SK-N-SH treated with all-trans-retinoic acid at 6 μM for 48 hours (cell line): Measurements from ENCODE around the gene DPM2.

Experiments
- ATAC-seq: fragments of 200-7000 bp; cut with Tn5 transposase; 3 replicates; pipeline ENCODE4 v1.9.1; 2020; ENCODE audit warnings: mild to moderate bottlenecking, moderate library complexity
- ARNTL ChIP-seq: fragments of 450-650 bp; formaldehyde crosslinking; IDR thresholded peaks from 2 replicates; pipeline ENCODE4 v1.5.0; 2020; ENCODE audit warnings: low read depth, mild to moderate bottlenecking, moderate library complexity, borderline replicate concordance
- BACH2 ChIP-seq: fragments of 250-450 bp; sonication (Bioruptor Pico); IDR thresholded peaks from 2 replicates; pipeline ENCODE4 v1.9.0; 2021; ENCODE audit warnings: mild to moderate bottlenecking, borderline replicate concordance
- CREB5 ChIP-seq: fragments of 250-450 bp; sonication (Bioruptor Pico); IDR thresholded peaks from 2 replicates; pipeline ENCODE4 v1.5.1; 2020; ENCODE audit warnings: low read depth, mild to moderate bottlenecking, moderate library complexity
- CSDC2 ChIP-seq: fragments of 250-450 bp; sonication (Bioruptor Pico); IDR thresholded peaks from 2 replicates; pipeline ENCODE4 v1.5.0; 2020; ENCODE audit warnings: mild to moderate bottlenecking, moderate library complexity
- ESRRG ChIP-seq: fragments of 250-450 bp; sonication (Bioruptor Pico); IDR thresholded peaks from 2 replicates; pipeline ENCODE4 v1.6.1; 2021; ENCODE audit warnings: mild to moderate bottlenecking
- GLIS3 ChIP-seq: fragments of 250-450 bp; sonication (Bioruptor Pico); IDR thresholded peaks from 2 replicates; pipeline ENCODE4 v1.5.0; 2020; ENCODE audit warnings: mild to moderate bottlenecking, moderate library complexity
- ISL1 ChIP-seq: fragments of 250-450 bp; sonication (Bioruptor Pico); IDR thresholded peaks from 2 replicates; pipeline ENCODE4 v2.1.2; 2022; ENCODE audit warnings: mild to moderate bottlenecking, moderate library complexity
- OSR1 ChIP-seq: fragments of 250-450 bp; sonication (Bioruptor Pico); IDR thresholded peaks from 2 replicates; pipeline ENCODE4 v1.8.0; 2022; ENCODE audit warnings: moderate library complexity, mild to moderate bottlenecking, inconsistent platforms
- PATZ1 ChIP-seq: fragments of 250-450 bp; sonication (Bioruptor Pico); IDR thresholded peaks from 2 replicates; pipeline ENCODE4 v1.8.0; 2020; ENCODE audit warnings: mild to moderate bottlenecking, moderate library complexity, borderline replicate concordance
- PPARA ChIP-seq: fragments of 250-450 bp; sonication (Bioruptor Pico); IDR thresholded peaks from 2 replicates; pipeline ENCODE4 v1.5.0; 2020; ENCODE audit warnings: mild to moderate bottlenecking, borderline replicate concordance
- RARB ChIP-seq: fragments of 250-450 bp; sonication (Bioruptor Pico); IDR thresholded peaks from 2 replicates; pipeline ENCODE4 v1.8.0; 2021; ENCODE audit warnings: mild to moderate bottlenecking, moderate library complexity
- SNAI2 ChIP-seq: fragments of 250-450 bp; sonication (Bioruptor Pico); IDR thresholded peaks from 2 replicates; pipeline ENCODE4 v1.5.0; 2020; ENCODE audit warnings: mild to moderate bottlenecking, moderate library complexity
- TCF4 ChIP-seq: fragments of 250-450 bp; sonication (Bioruptor Pico); IDR thresholded peaks from 2 replicates; pipeline ENCODE4 v1.8.0; 2021; ENCODE audit warnings: mild to moderate bottlenecking, moderate library complexity, borderline replicate concordance
- TOX ChIP-seq: fragments of 250-450 bp; sonication (Bioruptor Pico); IDR thresholded peaks from 2 replicates; pipeline ENCODE4 v1.8.0; 2021; ENCODE audit warnings: mild to moderate bottlenecking, moderate library complexity, borderline replicate concordance
- TSHZ2 ChIP-seq: fragments of 250-450 bp; sonication (Bioruptor Pico); IDR thresholded peaks from 2 replicates; pipeline ENCODE4 v1.5.0; 2020; ENCODE audit warnings: mild to moderate bottlenecking, moderate library complexity
- ZFP3 ChIP-seq: fragments of 250-450 bp; sonication (Bioruptor Pico); IDR thresholded peaks from 2 replicates; pipeline ENCODE4 v1.5.0; 2020; ENCODE audit warnings: mild to moderate bottlenecking, moderate library complexity
- ZFP30 ChIP-seq: fragments of 450-650 bp; formaldehyde crosslinking; IDR thresholded peaks from 2 replicates; pipeline ENCODE4 v1.5.0; 2022; ENCODE audit warnings: mild to moderate bottlenecking, moderate library complexity
- ZNF565 ChIP-seq: fragments of 450-650 bp; formaldehyde crosslinking; conservative IDR thresholded peaks from 2 replicates; pipeline ENCODE4 v1.5.0; 2020; ENCODE audit warnings: low read depth, mild to moderate bottlenecking, moderate library complexity
- ZNF70 ChIP-seq: fragments of 450-650 bp; formaldehyde crosslinking; IDR thresholded peaks from 2 replicates; pipeline ENCODE4 v1.5.0; 2020; ENCODE audit warnings: mild to moderate bottlenecking, moderate library complexity
- ZNF8 ChIP-seq: fragments of 450-650 bp; formaldehyde crosslinking; IDR thresholded peaks from 2 replicates; pipeline ENCODE4 v1.5.0; 2020; ENCODE audit warnings: mild to moderate bottlenecking, moderate library complexity
- TF ChIP-seq, protein P1 (sequence below): fragments of 250-450 bp; sonication (Bioruptor Pico); IDR thresholded peaks from 2 replicates; pipeline ENCODE4 v1.8.0; 2021; ENCODE audit warnings: low read depth, mild to moderate bottlenecking, moderate library complexity, borderline replicate concordance
- TF ChIP-seq, protein P2 (sequence below): fragments of 250-450 bp; sonication (Bioruptor Pico); IDR thresholded peaks from 2 replicates; pipeline ENCODE4 v1.5.1; 2021; ENCODE audit warnings: mild to moderate bottlenecking, moderate library complexity

Gene DPM2

GRCh38 chr9:127970401-127971313 lies 33.0 kb upstream of the DPM2 start:
- no peak for TF ChIP-seq ZNF565 (CRISPR knock-in tag)
- no peak for TF ChIP-seq TOX (CRISPR knock-in tag)
- TF ChIP-seq, protein P1, sequence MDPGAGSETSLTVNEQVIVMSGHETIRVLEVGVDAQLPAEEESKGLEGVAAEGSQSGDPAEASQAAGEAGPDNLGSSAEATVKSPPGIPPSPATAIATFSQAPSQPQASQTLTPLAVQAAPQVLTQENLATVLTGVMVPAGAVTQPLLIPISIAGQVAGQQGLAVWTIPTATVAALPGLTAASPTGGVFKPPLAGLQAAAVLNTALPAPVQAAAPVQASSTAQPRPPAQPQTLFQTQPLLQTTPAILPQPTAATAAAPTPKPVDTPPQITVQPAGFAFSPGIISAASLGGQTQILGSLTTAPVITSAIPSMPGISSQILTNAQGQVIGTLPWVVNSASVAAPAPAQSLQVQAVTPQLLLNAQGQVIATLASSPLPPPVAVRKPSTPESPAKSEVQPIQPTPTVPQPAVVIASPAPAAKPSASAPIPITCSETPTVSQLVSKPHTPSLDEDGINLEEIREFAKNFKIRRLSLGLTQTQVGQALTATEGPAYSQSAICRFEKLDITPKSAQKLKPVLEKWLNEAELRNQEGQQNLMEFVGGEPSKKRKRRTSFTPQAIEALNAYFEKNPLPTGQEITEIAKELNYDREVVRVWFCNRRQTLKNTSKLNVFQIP, result no peak
- no peak for TF ChIP-seq RARB (CRISPR knock-in tag)
- no peak for TF ChIP-seq ZNF70
- TF ChIP-seq, protein P2, sequence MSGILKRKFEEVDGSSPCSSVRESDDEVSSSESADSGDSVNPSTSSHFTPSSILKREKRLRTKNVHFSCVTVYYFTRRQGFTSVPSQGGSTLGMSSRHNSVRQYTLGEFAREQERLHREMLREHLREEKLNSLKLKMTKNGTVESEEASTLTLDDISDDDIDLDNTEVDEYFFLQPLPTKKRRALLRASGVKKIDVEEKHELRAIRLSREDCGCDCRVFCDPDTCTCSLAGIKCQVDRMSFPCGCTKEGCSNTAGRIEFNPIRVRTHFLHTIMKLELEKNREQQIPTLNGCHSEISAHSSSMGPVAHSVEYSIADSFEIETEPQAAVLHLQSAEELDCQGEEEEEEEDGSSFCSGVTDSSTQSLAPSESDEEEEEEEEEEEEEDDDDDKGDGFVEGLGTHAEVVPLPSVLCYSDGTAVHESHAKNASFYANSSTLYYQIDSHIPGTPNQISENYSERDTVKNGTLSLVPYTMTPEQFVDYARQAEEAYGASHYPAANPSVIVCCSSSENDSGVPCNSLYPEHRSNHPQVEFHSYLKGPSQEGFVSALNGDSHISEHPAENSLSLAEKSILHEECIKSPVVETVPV, result no peak
- no peak for TF ChIP-seq ZFP30 (CRISPR knock-in tag)
- no peak for TF ChIP-seq TSHZ2 (CRISPR knock-in tag)
- no peak for TF ChIP-seq ESRRG (CRISPR knock-in tag)
- no peak for TF ChIP-seq OSR1 (CRISPR knock-in tag)
- no peak for TF ChIP-seq BACH2 (CRISPR knock-in tag)
- TF ChIP-seq ISL1 (CRISPR knock-in tag), result no peak
- TF ChIP-seq ZFP3 (CRISPR knock-in tag), result no peak
- no peak for TF ChIP-seq GLIS3 (CRISPR knock-in tag)
- TF ChIP-seq SNAI2 (CRISPR knock-in tag), result no peak
- TF ChIP-seq ARNTL (CRISPR knock-in tag), result no peak
- no peak for TF ChIP-seq PATZ1 (CRISPR knock-in tag)
- no peak for TF ChIP-seq ZNF8 (CRISPR knock-in tag)
- no peak for TF ChIP-seq PPARA (CRISPR knock-in tag)
- no peak for ATAC-seq

DNA sequence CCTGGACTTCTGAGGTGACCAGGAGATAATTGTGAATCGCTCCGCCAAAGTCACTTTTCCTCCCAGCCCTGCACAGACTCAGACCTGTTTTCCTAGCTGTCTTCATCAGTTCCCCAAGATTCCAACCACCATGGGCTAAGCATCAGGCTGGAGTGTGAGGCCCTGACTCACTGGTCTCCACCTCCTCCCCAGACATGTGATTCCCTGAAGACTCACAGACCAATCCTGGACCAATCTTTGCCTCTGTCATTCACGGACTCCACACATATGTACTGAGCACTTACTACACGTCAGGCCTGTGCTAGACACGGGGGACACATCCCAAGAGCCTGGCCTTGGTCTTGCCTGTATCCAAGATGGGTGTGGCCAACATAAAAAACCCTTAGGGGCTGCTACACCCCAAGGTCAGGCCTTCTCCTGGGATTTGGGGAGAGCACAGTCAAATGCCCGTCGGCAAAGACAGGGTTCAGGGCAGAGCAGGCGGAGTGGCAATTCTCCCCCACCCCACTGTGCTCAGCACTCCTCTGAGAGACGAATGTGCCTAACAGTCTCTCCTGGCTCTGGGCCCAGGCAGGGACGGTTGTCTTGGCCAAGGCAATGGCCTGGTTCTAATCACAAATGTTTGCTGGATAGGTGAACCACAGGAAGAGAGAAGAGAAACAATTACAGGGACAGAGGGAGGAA lies 31.2 kb upstream of the DPM2 start:
- ATAC-seq, result peak; percentile 76
- TF ChIP-seq CREB5 (CRISPR knock-in tag) (no peak), PATZ1 (CRISPR knock-in tag) (no peak), TSHZ2 (CRISPR knock-in tag) (no peak), PPARA (CRISPR knock-in tag) (no peak), TCF4 (CRISPR knock-in tag) (no peak), ZNF565 (CRISPR knock-in tag) (no peak), CSDC2 (no peak), ZFP30 (CRISPR knock-in tag) (no peak), RARB (CRISPR knock-in tag) (no peak)
- TF ChIP-seq, protein P1, result no peak
